GM19099 (cell line): ENCODE data around the gene CAPSL.

Experiments
- POLR2A ChIP-seq: IDR thresholded peaks from 3 replicates; pipeline ENCODE4 v1.6.1; 2011; ENCODE audit warnings: low read depth; ENCODE audit not compliant: insufficient read length; ENCODE audit errors: extremely low read depth

The CAPSL gene

GRCh38 chr5:35887321-35888100 is 50.9 kb downstream of the CAPSL start:
- TF ChIP-seq POLR2A = no peak

GRCh38 chr5:35886381-35886780 is 52.0 kb downstream of the CAPSL start:
- TF ChIP-seq POLR2A = no peak

- no peak for TF ChIP-seq POLR2A
These were observed 53.6 kb downstream of the CAPSL start for GRCh38 chr5:35884773-35885172.

- TF ChIP-seq POLR2A = no peak
These were observed 54.1 kb downstream of the CAPSL start for GRCh38 chr5:35884191-35884769.

- TF ChIP-seq POLR2A = no peak
These were observed 56.7 kb downstream of the CAPSL start for GRCh38 chr5:35881758-35882157.

- TF ChIP-seq POLR2A = no peak
These were observed 58.3 kb downstream of the CAPSL start for GRCh38 chr5:35880156-35880555.

GRCh38 chr5:35879649-35880048 is 58.8 kb downstream of the CAPSL start:
- TF ChIP-seq POLR2A = no peak

GRCh38 chr5:35879096-35879495 is 59.3 kb downstream of the CAPSL start:
- TF ChIP-seq POLR2A = no peak

- no peak for TF ChIP-seq POLR2A
These were observed 60.3 kb downstream of the CAPSL start for GRCh38 chr5:35878079-35878478.

- no peak for TF ChIP-seq POLR2A
These were observed 60.8 kb downstream of the CAPSL start for GRCh38 chr5:35877655-35878054.

- TF ChIP-seq POLR2A = no peak
These were observed 61.5 kb downstream of the CAPSL start for GRCh38 chr5:35876922-35877321.

GRCh38 chr5:35876454-35876853 is 62.0 kb downstream of the CAPSL start:
- TF ChIP-seq POLR2A = no peak

- TF ChIP-seq POLR2A = no peak
These were observed 67.8 kb downstream of the CAPSL start for GRCh38 chr5:35870605-35871004.

GRCh38 chr5:35869685-35870277 is 68.6 kb downstream of the CAPSL start:
- no peak for TF ChIP-seq POLR2A

GRCh38 chr5:35867998-35868397 is 70.4 kb downstream of the CAPSL start:
- TF ChIP-seq POLR2A = no peak

- TF ChIP-seq POLR2A = no peak
These were observed 75.3 kb downstream of the CAPSL start for GRCh38 chr5:35863159-35863558.

GRCh38 chr5:35862126-35862525 is 76.3 kb downstream of the CAPSL start:
- no peak for TF ChIP-seq POLR2A

- TF ChIP-seq POLR2A = no peak
These were observed 76.7 kb downstream of the CAPSL start for GRCh38 chr5:35861718-35862117.
